Fibroblast of the aortic adventitia (primary cell): ENCODE measurements around the gene RBP2. TPM values are rescaled to one million over a fixed set of nuclear protein-coding genes. Genes with fewer than 3 reads are reported as not detected.

Experiments
- DNase-seq: peaks from one replicate; pipeline ENCODE4 v3.0.0-alpha.2; 2010; ENCODE audit warnings: low read depth
- H3K4me3 ChIP-seq: 2 replicates; pipeline ENCODE4 v1.5.1; 2011; ENCODE audit warnings: low read depth, mild to moderate bottlenecking, control low read depth, low read length, moderate library complexity
- total RNA-seq: library from RNA; depleted of rRNA; stranded (reverse); fragments of >200 nt; gene quantifications from 2 replicates; pipeline ENCODE4 v1.2.3, GENCODE V29; 2012; ENCODE audit warnings: low replicate concordance
- TF ChIP-seq, protein P1 (sequence below): IDR thresholded peaks from 2 replicates; pipeline ENCODE4 v1.5.1; 2011; ENCODE audit warnings: mild to moderate bottlenecking, low read length, control low read depth, inconsistent platforms; ENCODE audit not compliant: insufficient read depth

Gene RBP2
- not detected in 2 replicates for total RNA-seq

DNA sequence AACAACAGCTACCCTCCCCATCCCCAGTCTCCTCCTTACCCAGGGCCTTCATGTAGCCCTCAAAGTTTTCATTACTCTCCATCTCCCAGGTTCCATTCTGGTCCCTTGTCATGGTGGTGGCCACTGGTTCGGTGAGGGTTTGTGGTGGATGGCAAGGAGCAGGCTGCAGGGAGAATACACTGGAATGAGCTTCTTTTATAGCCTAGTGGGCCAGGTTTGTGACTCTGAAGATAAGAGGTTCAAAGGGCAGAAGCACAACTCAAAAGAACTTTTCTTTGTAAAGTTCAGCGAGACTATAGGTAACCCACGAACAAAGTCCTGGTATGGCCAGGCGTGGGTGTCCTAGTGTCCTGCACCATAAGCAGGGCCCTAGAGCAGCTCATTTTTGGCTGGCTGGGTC lies at the start of gene RBP2:
RBP2 (minus strand) TSS at position 169 of the 400 bp plus-strand sequence; CDS start at position 112, 57 bp downstream.
- DNase-seq = no peak
- TF ChIP-seq, protein P1, sequence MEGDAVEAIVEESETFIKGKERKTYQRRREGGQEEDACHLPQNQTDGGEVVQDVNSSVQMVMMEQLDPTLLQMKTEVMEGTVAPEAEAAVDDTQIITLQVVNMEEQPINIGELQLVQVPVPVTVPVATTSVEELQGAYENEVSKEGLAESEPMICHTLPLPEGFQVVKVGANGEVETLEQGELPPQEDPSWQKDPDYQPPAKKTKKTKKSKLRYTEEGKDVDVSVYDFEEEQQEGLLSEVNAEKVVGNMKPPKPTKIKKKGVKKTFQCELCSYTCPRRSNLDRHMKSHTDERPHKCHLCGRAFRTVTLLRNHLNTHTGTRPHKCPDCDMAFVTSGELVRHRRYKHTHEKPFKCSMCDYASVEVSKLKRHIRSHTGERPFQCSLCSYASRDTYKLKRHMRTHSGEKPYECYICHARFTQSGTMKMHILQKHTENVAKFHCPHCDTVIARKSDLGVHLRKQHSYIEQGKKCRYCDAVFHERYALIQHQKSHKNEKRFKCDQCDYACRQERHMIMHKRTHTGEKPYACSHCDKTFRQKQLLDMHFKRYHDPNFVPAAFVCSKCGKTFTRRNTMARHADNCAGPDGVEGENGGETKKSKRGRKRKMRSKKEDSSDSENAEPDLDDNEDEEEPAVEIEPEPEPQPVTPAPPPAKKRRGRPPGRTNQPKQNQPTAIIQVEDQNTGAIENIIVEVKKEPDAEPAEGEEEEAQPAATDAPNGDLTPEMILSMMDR = no peak
- H3K4me3 ChIP-seq = no peak within 1 kb of the TSS

- no peak overlapping the region for H3K4me3 ChIP-seq
- DNase-seq = no peak
- TF ChIP-seq, protein P1 = no peak
These were observed 48.7 kb upstream of the RBP2 start for GRCh38 chr3:139524841-139525636.

- TF ChIP-seq, protein P1 = no peak
- H3K4me3 ChIP-seq = no peak overlapping the region
- no peak for DNase-seq
These were observed 47.4 kb upstream of the RBP2 start for GRCh38 chr3:139523718-139524117.

GRCh38 chr3:139523166-139523565 lies 46.9 kb upstream of the RBP2 start:
- TF ChIP-seq, protein P1 = no peak
- no peak overlapping the region for H3K4me3 ChIP-seq
- DNase-seq = no peak

- H3K4me3 ChIP-seq = no peak overlapping the region
- TF ChIP-seq, protein P1 = peak; percentile 7
- no peak for DNase-seq
These were observed 46.1 kb upstream of the RBP2 start for GRCh38 chr3:139522421-139522820.

DNA sequence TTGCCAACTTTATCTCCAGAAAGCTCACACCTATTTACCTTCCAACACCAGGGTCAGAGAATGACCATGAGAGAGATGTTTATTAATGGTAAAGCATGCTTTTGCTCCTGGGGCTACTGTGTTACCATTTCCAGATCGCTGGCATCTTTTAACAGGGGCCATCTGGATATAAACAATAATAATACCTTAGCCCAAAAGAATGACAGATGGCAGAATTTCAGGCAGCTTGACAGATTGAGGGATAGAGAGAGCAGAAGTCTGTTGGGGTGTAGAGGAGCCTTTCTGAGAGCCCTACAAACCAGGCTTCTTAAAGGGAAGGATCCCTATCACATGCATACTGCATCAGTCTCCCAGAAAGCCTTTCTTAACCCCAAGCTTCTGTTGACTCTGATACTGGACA lies 45.5 kb upstream of the RBP2 start:
- no peak for DNase-seq
- no peak overlapping the region for H3K4me3 ChIP-seq
- TF ChIP-seq, protein P1 = no peak
